HG03135 (cell line): ENCODE results near the gene B4GALNT1.
"Not testable (repeated sequence)": the region's sequence is repeated elsewhere in the genome, so short reads cannot be mapped to it uniquely, and the experiment has no call there.

Experiments
- ATAC-seq: cut with Tn5 transposase; IDR thresholded peaks from one replicate; pipeline ENCODE4 v1.9.1; 2021; ENCODE audit warnings: mild to moderate bottlenecking, moderate library complexity; ENCODE audit not compliant: unreplicated experiment

The B4GALNT1 gene

DNA sequence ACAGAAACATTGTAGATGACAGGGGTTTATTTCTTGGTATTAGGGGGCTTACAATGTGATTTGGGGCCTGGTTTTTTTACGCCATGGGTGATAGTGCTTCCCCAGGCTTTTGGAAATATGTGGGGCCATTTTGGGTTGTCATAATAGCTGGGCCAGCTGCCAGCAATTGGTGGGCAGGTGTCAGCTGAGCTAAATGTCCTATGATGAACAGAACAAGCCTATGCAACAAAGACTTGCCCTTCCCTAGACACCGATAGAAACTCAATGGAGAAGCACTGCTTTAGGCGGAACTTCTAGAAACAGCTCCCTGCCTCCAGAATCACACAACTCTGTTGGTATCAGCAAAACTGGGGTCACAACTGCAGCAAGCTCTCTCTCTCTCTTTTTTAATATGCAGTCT lies 5.1 kb upstream of the B4GALNT1 start:
- no peak for ATAC-seq

DNA sequence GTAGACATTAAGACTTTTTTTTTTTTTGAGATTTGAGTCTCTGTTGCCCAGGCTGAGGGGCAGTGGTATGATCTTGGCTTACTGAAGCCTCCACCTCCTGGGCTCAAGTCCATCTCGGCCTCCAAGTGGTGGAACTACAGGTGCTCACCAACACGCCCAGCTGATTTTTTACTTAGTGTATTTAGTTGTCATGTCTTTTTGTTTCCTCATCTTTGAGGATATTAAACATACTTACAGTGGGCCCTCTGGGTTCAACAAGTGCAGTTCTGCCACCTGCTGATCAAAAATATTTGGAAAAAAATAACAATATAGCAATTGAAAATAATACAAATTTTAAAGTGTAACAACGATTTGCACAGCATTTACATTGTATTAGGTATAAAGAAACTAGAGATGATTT lies 4.4 kb upstream of the B4GALNT1 start:
- no peak for ATAC-seq

DNA sequence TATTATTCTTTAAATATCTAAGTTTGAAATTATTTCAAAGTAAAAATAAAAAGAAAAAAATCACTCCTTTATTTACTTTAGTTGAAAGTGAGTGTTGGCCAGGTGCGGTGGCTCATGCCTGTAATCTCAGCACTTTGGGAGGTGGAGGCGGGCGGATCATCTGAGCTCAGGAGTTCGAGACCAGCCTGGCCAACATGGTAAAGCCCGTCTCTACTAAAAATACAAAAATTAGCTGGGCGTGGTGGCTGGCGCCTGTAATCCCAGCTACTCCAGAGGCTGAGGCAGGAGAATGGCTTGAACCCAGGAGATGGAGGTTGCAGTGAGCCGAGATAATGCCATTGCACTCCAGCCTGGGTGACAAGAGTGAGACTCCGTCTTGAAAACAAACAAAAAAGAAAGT lies 3.7 kb upstream of the B4GALNT1 start:
- not testable (repeated sequence) for ATAC-seq

DNA sequence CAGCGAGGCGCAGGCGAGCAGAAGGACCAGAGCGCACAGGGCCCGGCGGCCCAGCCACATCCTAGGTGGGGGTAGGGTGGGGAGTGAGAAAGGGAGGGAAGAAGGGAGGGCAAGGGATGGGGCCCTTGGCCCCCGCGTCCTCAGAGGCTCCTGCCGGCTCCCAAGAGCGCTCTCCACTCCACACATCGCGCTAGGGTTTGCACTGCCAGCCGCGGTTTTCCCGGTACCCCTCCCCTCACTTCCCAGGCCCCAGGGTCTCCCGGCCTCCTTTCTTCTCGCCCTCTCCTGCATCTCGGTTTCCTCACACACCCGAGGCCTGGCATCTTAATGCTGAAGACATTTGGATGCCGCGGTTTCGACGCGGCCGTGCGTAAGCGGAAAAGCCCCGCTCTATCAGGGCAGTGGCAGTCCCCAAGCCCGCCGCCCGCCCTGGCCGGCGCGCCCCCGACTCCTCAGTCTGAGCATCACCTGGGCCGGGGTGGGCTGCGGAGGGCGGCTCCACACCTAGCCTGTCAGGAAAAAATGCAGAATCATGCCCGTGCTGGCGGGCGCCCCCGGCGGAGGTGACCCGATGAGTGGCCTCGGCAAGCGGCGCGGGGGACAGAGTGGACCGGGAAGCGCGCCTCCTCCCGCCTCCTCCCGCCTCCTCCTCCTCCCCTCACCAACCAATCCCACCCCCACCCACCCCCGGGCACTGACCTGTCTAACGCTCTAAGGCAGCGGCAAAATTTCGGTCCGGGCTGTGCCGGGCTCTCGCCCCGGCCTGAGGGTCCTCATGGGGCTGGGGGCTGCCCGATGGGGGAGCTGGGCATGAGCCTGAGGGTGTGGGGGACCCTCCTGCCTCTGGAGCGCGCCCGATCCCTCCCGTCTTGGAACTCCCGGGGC lies 686 bp downstream of the B4GALNT1 start:
- no peak for ATAC-seq

DNA sequence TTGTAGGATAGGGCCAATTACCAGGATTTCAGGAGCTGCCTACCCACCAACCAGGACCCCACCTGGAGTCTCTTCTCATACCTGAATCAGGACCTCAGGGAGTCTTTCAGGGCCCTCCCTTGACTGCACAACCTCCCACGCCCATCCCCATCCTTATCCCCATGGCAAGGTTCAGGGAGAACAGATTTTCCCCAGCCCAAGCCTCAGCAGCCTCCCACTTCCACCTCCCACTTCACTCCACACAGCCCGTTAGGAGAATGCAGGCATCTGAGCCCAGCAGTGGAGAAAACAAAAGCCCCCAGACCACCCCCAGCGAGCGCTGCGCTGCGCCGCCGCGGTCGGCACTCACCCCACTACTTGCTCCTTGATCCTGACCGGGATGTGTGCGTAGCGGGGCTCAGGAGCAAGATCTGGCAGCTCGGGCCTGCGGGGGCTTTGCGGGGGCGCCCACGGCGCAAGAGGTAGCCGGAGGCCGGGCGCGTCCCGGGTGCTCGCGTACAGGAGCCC lies 1.4 kb downstream of the B4GALNT1 start:
- ATAC-seq: no peak

DNA sequence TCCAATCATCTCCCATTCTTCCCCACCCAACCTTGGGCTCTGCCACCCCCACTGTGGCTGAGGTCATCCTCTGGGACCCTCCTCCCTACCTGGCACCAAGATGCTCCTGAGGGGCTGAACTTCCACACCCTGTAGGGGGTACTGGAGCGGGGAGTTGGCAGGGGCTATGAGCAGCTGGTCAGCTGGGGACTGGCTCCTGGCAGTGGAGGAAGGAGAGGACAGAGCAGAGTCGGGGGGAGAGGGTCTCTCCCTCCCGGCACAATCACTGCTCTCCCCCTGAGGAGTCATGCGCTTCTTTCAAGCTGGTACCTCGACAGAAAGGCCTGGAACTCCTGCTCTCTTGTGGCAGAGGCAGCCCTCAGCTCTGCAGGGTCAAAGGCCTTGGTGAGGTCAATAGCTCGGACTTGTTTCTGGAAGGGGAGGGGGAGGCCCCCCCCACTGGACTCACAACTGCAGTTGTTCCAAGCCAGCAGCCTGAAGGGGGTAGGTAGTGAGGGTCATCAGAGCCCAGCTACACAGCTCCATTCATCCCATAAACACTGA lies 2.0 kb downstream of the B4GALNT1 start:
- no peak for ATAC-seq

DNA sequence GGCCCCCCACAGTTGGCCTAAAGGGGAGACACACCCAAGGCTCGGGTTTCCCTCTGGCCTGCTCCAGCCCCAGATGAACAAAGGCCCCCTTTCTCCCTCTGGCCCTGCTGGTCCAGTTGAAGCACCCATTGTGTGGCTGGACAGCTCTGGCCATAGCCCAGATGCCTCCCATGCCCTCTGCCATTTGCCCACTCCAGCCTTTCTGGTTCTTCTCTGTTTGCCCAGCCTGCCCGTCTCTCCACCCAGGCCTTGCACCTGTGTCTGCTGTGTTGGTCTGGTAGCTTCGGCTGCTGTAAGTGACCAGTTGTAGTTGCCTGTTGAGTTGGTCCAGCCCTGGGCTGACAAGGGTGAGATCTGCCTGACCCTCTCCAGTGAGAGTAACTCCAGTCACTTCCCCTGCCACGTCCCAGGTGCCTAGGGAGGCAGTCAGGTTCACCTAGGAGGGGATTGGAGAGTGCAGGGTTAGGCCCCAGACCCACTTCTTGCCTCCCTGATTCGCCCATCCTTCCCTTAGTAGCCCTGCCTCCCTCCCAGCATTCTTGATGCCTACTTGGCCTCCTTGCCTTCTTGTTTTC lies 3.0 kb downstream of the B4GALNT1 start:
- ATAC-seq: no peak

DNA sequence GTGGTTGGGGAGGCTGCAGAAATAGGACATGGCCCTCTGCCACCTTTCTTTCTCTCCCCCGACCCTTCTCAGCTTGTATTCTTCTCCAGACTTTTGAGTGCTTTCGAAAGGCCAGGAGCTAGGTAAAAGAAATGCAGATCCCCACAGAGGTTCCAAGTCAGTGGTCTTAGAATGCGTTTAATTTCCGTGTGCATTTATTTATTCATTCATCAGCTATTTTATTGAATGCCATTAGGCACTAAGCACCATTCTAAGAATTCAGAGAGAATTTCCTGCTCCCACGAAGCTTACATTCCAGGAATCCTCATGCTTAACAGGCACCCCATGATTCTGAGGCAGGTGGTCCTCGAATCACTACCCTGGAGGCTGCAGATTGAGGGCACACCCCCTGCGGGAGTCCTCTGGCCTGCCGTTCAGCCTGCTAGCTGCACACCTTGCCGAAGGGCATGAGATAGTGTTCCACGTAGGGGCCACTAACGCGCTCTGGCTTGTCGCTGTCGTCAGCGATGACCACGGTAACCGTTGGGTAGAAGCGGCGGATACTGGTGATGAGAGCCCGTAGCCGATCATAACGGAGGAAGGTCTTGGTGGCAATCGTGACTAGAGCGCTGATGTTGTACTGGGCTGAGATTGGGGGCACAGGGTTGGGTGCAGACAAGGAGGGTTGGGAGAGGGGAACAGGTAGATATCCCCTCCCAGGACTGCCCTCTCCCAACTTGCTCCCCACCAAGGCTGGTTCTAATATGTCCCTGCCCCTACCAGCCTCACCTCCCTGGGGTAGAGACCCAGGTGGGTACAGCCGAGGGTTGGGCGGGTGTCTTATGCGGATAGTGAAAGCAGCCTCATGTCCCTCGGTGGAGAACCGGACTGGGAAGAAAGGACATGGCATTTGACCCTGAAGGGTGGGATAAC lies 4.5 kb downstream of the B4GALNT1 start:
- no peak for ATAC-seq

DNA sequence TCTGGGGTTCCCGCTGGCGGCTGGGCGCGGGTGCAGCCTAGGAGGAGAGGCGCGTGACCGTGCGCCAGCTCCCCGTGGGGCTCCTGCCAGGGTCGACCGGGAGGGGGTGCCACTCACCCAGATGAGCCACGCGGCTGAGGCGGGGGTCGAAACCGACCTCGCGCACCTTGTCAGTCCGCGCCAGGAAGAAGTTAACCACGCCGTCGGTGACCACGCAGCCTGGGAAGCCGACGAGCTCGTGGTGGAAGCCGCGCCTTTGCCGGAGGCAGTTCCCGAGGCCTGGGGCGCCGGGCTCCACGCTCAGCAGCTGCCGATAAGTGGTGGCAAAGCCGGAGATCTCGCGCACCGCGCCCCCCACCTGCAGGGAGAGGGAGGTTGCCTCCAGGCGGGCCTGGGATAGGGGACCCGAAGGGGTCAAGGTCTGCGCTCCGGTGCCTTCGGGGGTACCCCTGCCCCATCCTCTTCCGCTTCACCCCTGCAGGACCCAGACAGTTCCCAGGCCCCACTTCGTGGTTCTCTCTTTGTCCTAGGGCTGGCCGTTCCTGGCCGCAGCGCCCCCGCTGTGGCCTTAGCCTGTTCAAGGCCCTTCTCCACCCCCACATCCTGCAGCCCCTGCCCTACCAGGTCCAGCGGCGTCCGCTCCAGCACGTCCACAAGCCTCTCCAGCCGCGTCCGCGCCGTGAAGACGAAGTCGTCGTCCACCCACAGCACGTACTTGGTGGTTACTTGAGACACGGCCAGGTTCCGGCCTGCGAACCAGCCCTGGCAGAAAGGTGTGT lies 5.3 kb downstream of the B4GALNT1 start:
- no peak for ATAC-seq

DNA sequence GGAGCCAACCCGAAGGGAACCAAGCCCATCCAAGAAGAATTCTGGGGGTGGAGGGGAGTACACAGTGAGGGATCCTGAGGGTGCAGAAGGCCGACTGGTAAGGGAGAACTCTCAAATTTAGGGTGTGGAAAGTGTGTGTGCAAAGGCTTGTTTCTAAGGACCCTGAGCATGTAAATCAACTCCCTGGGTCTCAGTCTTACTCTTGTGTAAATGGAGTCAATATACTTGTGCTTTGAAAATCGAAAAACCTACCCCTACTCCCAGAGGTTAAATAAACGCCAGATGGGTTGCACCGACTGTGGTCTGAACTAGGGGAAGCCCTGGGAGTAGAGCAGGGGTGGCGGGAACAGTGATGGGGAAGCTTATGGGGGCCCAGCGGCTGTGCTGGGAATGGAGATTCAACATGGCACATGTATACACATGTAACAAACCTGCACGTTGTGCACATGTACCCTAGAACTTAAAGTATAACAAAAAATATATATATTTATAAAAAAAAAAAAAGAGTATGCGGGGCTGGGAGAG lies 6.0 kb downstream of the B4GALNT1 start:
- no peak for ATAC-seq

DNA sequence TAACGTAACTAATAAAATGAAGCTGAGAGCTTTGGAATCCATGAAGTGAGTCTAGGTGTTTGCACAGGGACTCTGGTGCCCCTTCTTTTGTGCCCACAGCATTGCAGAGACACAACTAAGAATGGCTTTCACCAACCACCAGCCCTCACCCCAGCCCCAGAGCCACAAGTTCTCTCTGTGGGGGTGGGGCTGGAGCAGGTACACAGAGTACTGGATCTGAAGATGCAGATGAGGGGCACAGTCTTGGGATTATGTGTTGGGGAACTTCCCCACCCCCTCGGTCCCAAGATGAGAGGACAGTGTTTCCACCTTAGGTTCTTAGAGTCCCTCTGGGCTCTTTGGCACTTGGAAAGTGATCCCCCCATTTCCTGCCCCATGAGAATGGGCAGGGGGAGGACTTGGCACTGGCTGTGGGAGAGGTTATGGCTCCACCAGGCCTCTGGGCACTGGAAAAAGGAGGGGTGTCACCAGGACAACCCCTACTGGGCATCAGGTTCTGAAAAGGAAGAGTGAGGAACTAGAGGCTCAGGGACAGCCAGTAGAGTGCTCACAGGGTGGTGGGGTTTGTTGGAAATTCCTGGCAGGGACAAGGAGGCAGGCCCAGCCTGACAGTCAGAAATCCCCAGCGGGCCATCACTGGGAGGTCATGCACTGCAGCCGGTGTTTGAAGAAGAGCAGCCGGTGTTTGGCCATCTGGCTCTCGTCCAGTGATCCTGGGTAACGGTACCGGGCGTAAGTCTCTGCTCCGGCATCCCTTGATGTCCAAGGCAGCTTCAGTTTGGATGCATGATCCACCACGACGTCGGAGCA lies 6.7 kb downstream of the B4GALNT1 start:
- no peak for ATAC-seq

DNA sequence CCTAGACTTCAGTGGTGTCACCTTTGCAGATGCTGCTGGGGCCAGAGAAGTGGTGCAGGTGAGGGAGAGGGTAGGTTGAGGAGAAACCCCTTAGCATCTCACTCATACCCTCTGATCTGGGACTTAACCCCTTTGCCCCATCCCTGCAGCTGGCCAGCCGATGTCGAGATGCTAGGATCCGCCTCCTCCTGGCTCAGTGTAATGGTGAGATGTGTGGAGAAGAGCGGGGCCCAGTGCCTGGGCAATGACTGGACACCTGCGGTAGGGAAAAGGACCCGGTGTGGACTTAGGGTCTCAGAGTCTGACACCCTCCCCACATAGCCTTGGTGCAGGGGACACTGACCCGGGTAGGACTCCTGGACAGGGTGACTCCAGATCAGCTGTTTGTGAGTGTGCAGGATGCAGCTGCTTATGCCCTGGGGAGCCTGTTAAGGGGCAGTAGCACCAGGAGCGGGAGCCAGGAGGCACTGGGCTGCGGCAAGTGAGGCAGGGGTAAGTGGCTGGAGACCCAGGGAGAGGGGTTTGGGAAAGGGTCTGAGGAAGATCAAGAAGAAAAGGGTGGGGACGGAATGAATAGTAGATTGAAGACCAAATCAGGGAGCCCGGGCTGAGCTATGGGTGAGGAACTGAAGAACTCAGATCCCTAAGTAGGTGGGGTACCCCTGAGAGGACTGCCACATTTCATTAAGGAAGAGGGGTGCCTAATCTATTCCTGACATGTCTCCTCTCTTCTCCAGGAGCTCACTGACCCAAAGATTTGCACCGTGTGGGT lies 7.6 kb downstream of the B4GALNT1 start:
- no peak for ATAC-seq

DNA sequence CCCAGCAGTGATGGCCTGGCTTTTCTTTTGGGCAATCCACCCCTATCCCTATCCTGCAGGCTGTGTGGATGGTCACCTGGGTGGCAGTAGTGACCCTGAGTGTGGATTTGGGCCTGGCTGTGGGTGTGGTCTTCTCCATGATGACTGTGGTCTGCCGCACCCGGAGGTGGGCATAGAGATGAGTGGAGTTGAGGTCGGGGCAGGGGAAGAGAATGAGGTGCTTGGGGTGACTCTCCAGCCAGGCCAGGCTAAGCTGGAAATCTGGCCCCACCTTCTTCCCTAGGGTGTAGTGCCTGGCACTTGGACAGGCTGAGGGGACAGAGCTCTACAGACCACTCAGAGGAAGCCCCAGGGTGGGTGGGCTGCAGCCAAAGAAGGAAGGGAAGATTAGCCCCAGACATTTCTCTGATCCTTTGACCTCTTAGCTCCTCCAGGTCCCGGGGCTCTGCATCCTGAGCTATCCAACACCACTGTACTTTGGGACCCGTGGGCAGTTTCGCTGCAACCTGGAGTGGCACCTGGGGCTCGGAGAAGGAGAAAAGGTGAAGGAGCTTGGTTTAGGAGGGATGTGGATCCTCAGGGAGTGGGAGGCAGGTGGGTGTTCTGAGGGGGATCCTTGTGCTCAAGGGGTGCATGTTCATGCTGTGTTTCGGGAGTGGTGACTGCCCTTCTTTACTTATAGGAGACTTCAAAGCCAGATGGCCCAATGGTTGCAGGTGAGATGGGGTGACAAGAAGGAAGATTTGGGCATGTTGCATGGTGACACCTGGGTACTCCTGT lies 8.4 kb downstream of the B4GALNT1 start:
- no peak for ATAC-seq

DNA sequence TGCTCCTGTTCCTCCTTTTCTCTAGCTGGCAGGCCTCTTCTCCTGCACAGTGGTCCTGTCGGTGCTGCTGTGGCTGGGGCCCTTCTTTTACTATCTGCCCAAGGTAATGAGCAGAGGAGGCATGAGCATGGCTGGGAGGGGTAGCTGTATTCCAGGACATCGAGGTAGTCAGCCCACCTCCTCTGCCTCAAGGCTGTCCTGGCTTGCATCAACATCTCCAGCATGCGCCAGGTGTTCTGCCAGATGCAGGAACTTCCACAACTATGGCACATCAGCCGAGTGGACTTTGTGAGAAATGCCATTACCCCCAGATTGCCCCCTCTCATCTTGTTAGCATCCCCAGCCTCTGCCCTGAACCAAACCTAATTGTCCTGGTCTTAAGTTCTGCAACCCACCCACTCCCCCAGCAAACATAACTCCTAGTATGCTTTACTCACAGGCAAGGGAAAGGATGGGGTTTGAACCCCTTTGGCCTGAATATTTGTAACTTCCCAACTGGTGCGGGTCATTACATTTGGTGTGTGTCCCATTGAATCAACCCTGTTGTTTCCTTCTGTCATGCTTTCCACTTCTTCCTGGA lies 9.1 kb downstream of the B4GALNT1 start:
- no peak for ATAC-seq

DNA sequence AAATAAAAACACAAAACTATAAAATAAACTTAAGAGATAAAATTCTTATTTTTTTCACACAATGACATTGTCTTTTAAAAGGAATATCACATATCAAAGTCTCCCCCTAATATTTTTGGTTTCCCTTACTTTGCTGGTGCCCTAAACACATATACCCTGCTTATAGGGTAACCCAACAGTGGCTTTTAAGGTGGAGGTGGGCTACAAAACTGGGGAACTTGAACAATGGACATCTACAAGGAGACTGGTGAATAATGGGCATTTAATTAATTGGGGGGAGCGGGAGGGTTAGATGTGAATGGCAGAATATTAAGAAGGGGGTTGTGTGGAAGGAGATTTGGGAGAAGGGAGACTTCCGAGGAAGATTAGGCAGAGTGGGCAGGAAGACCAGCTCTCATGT lies 9.6 kb downstream of the B4GALNT1 start:
- no peak for ATAC-seq

DNA sequence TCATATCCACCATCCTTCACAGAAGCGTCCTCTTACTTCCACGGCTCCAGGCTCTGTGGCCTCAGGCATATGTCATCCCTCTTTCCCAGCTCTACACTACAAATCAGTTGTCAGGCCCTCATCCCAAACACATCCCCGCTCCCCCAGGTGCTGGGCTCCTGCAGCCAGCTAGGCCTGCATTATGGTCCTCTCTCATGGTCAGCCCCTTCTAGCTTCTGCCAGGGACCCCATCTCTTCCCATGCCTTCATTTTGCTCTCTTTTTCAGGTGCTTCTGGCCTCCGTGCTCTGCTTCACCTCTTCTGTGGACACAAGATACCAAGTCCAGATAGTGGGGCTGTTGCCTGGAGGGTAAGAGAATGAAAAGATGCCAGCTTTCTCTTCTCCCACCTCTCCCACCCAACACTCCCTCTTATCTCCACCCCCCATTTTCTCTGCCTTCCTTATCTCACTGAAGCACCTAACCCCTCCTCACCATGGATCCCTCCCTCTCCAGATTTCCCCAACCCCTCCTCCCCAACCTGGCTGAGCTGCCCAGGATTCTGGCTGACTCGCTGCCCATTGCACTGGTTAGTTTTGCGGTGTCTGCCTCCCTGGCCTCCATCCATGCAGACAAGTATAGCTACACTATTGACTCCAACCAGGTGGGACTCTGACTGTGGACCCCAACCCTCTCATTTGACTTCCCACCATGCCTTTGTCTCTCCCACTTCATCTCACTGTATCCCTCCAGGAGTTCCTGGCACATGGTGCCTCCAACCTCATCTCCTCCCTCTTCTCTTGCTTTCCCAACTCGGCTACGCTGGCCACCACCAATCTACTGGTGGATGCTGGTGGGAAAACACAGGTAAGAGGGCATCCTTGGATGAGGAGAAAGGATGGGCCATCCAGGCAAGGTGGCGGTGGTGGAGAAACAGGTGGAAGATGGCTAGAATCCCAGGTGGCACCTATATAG lies 10.4 kb downstream of the B4GALNT1 start:
- no peak for ATAC-seq
